GM12878 (cell line): ENCODE measurements around the gene EWSR1. TPM values are rescaled to one million over a fixed set of nuclear protein-coding genes. Genes with fewer than 3 reads are reported as not detected.

ENCODE experiments used
- ATAC-seq: fragments of 200-7000 bp; cut with Tn5 transposase; 3 replicates; pipeline ENCODE4 v1.9.1; 2020; ENCODE audit warnings: mild to moderate bottlenecking, moderate library complexity
- BruUV-seq: library from RNA; stranded (reverse); fragments of 400-500 nt; replicated peaks from 2 replicates; lab custom pipeline; 2021; lab: Mats Ljungman, UMichigan
- CTCF ChIA-PET: fragments of 300-600 bp; sonication (Branson Sonifier 250); formaldehyde crosslinking; extraction: SDS; loops from one replicate; lab custom pipeline; 2021; ENCODE audit warnings: inconsistent platforms; lab: Yijun Ruan, JAX
- POLR2A ChIA-PET: fragments of 350-600 bp; formaldehyde crosslinking; extraction: SDS; loops from one replicate; lab custom pipeline; 2021; ENCODE audit warnings: inconsistent platforms; lab: Charles Lee
- RAD21 ChIA-PET: fragments of 300-600 bp; sonication (Branson Sonifier 250); formaldehyde crosslinking; loops from one replicate; lab custom pipeline; 2023; ENCODE audit warnings: antibody characterized with exemption; ENCODE audit not compliant: unreplicated experiment; lab: Charles Lee
- SMC1A ChIA-PET: fragments of 300-600 bp; sonication (Branson Sonifier 250); formaldehyde crosslinking; loops from one replicate; lab custom pipeline; 2023; ENCODE audit not compliant: unreplicated experiment, uncharacterized antibody; lab: Charles Lee
- DNase-seq: peaks from one replicate; pipeline ENCODE4 v3.0.0-alpha.2; 2011; ENCODE audit warnings: low read depth, low spot score
- FAIRE-seq: peaks from 3 replicates; lab custom pipeline; 2011; peaks lifted over from hg19 to GRCh38; lab: Jason Lieb, UNC
- H2AFZ ChIP-seq: 2 replicates; pipeline ENCODE4 v1.6.0; 2011; ENCODE audit warnings: low read depth, low read length, control low read depth; ENCODE audit not compliant: control insufficient read depth
- H3K27ac ChIP-seq: 2 replicates; pipeline ENCODE4 v1.5.1; 2011; ENCODE audit warnings: control low read depth; ENCODE audit not compliant: control insufficient read depth, insufficient read depth
- H3K27me3 ChIP-seq, 2 experiments: replicated peaks in 1 of 2; 2 replicates each; pipeline versions ENCODE4 v1.6.0 to v1.6.1; 2011; ENCODE audit warnings: low read length in 1 of 2; ENCODE audit not compliant: control insufficient read depth in 2 of 2, insufficient read depth in 2 of 2
- H3K36me3 ChIP-seq, 2 experiments: 2 replicates each; pipeline ENCODE4 v1.5.1; 2011; ENCODE audit warnings: low read length in 1 of 2; ENCODE audit not compliant: control insufficient read depth in 2 of 2, insufficient read depth in 2 of 2
- H3K4me1 ChIP-seq: 2 replicates; pipeline ENCODE4 v1.6.1; 2011; ENCODE audit warnings: mild to moderate bottlenecking, low read length, moderate library complexity, mixed read lengths; ENCODE audit not compliant: control insufficient read depth, insufficient read depth
- H3K4me2 ChIP-seq: 2 replicates; pipeline ENCODE4 v1.6.0; 2011; ENCODE audit warnings: control low read depth; ENCODE audit not compliant: control insufficient read depth, insufficient read depth
- H3K4me3 ChIP-seq: fragments of 200-600 bp; sonication (generic); 2 replicates; pipeline ENCODE4 v1.5.1; 2016
- H3K79me2 ChIP-seq: 2 replicates; pipeline ENCODE4 v1.6.0; 2011; ENCODE audit warnings: low read length; ENCODE audit not compliant: control insufficient read depth, insufficient read depth
- H3K9ac ChIP-seq: 2 replicates; pipeline ENCODE4 v1.8.0; 2011; ENCODE audit warnings: low read length, control low read depth, mixed read lengths; ENCODE audit not compliant: control insufficient read depth, insufficient read depth
- H3K9me3 ChIP-seq: replicated peaks from 3 replicates; pipeline ENCODE4 v1.5.1; 2011; ENCODE audit warnings: mild to moderate bottlenecking, low read length; ENCODE audit not compliant: control insufficient read depth, insufficient read depth
- H4K20me1 ChIP-seq: 2 replicates; pipeline ENCODE4 v1.6.0; 2011; ENCODE audit not compliant: control insufficient read depth, insufficient read depth
- BCL11A ChIP-seq: IDR thresholded peaks from 2 replicates; pipeline ENCODE4 v1.6.1; 2011; ENCODE audit warnings: low read depth, low read length
- CHD1 ChIP-seq: IDR thresholded peaks from 2 replicates; pipeline ENCODE4 v1.6.1; 2012; ENCODE audit warnings: low read depth, low read length, improper control_type of control experiment
- CHD4 ChIP-seq: fragments of 200-600 bp; sonication (generic); IDR thresholded peaks from 2 replicates; pipeline ENCODE4 v1.6.1; 2016; ENCODE audit warnings: mild to moderate bottlenecking
- DPF2 ChIP-seq: fragments of 450-650 bp; IDR thresholded peaks from 2 replicates; pipeline ENCODE4 v1.6.1; 2017; ENCODE audit warnings: mild to moderate bottlenecking
- FOXK2 ChIP-seq: fragments of 450-650 bp; IDR thresholded peaks from 2 replicates; pipeline ENCODE4 v1.6.1; 2017; ENCODE audit warnings: mild to moderate bottlenecking, moderate library complexity
- POLR2A ChIP-seq: IDR thresholded peaks from 2 replicates; pipeline ENCODE4 v1.6.1; 2011; ENCODE audit warnings: low read depth, mild to moderate bottlenecking, low read length
- POLR2AphosphoS2 ChIP-seq: IDR thresholded peaks from 2 replicates; pipeline ENCODE4 v1.6.1; 2011; ENCODE audit warnings: low read depth, mild to moderate bottlenecking, low read length, improper control_type of control experiment, moderate library complexity
- RBBP5 ChIP-seq: fragments of 200-600 bp; sonication (generic); conservative IDR thresholded peaks from 2 replicates; pipeline ENCODE4 v1.6.1; 2016
- TBL1XR1 ChIP-seq: IDR thresholded peaks from 2 replicates; pipeline ENCODE4 v1.6.1; 2012; ENCODE audit warnings: low read depth, low read length, improper control_type of control experiment
- ZBTB11 ChIP-seq: fragments of 450-650 bp; formaldehyde crosslinking; IDR thresholded peaks from 2 replicates; pipeline ENCODE4 v1.5.0; 2022; ENCODE audit warnings: mild to moderate bottlenecking, missing genetic modification characterization
- ZSCAN29 ChIP-seq: fragments of 450-650 bp; IDR thresholded peaks from 2 replicates; pipeline ENCODE4 v1.6.1; 2017; ENCODE audit warnings: mild to moderate bottlenecking, moderate library complexity
- WGBS: methylation state at CpG from one replicate; pipeline ENCODE4 v1.1.6; 2016; ENCODE audit warnings: low lambda C conversion rate; ENCODE audit not compliant: insufficient replicate concordance, insufficient coverage; ENCODE audit errors: missing lambda C conversion rate; 5-methylcytosine and 5-hydroxymethylcytosine counted together
- in situ Hi-C: fragments of 300-500 bp; cut with MboI; formaldehyde crosslinking; loops from 9 replicates; pipeline ENCODE4 v1.14.3; 2018; ENCODE audit warnings: mixed read lengths
- intact Hi-C: fragments of 100-400 bp; cut with micrococcal nuclease; formaldehyde crosslinking; loops from one replicate; pipeline ENCODE4 v1.14.2; 2022; ENCODE audit not compliant: unreplicated experiment
- polyA plus RNA-seq, 11 experiments: library from polyadenylated mRNA; depleted of rRNA in 4 of 11; unstranded in 6 of 11; stranded (reverse) in 5 of 11; fragments of >200 nt; fragmentation: Nextera tagmentation in 4 of 11; fragmentation: Illumina TruSeq in 1 of 11; extraction: Ambion mirVana in 4 of 11; extraction: Trizol in 1 of 11; gene quantifications; 1 replicate in 1 of 11; 2 replicates in 10 of 11; pipeline versions ENCODE4 v1.2.1 to v1.2.3, GENCODE V29; 2011 to 2016; ENCODE audit warnings: inconsistent platforms in 2 of 11, missing spikeins in 2 of 11, low read depth in 1 of 11
- total RNA-seq, 4 experiments: library from RNA; depleted of rRNA in 3 of 4; stranded (reverse); fragments of >200 nt in 3 of 4; fragmentation: Illumina TruSeq in 1 of 4; extraction: Trizol in 1 of 4; gene quantifications; 2 replicates each; pipeline versions ENCODE4 v1.2.1 to v1.2.3, GENCODE V29; 2013 to 2021

The EWSR1 gene
- total and polyA plus RNA-seq, 10 of the 15 experiments (the other 5 are each of a cell fraction or from before 2014, with no cell fraction given), result 130 to 480 (median 356) TPM

DNA sequence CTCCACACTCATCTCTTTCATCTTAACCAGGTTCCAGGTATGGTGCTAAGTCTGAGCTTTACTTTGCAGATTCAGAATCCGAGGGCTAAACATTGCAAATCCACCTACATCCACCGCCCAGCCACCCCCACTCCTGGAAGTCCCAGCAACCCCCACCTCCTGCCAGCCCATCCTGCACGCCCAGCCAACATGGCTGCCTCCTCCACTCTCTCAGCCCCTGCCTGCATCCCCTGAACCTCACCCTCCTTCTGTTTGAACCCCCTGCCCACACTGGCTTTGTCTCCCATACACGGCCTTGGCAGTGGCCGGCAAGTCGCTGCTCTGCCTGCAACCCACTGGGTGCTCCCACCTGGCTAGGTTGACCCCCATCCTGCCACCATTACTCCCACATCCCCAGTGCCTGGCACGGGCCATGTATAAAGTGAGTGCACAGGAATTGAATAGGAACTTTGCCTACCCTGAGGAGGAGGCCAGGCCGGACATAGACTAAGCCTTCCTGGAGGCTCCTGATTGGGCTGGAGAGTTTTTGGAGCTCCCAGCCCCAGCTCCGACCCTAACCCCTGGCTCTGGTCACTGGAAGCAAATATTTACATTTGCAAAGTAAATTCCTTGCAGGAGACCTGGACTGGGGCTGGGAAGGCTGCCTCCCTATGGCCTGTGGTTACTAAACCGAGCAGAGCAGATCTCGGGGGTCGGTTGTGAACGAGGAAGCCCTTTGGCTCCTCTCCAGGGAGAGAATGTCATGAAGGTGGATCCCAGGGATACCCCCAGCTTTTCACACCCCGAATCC, 48.0 kb upstream of the EWSR1 start:
- Histone ChIP-seq H3K4me1 (peaks cover 5% of the 10 kb centered on the region), H3K27me3 (no peaks in the 10 kb centered on the region), H3K9ac (no peak overlapping the region), H3K36me3 (peaks cover 0 to 7% of the 10 kb centered on the region in 2 experiments; a peak in 2 of 4 replicates), H3K4me3 (no peak overlapping the region), H2AFZ (no peak overlapping the region), H3K27ac (no peak overlapping the region), H3K4me2 (no peak overlapping the region), H3K79me2 (no peaks in the 10 kb centered on the region), H4K20me1 (no peaks in the 10 kb centered on the region), H3K9me3 (no peaks in the 10 kb centered on the region)
- no peak for FAIRE-seq
- BruUV-seq, result TSS peak; percentile 15
- intact Hi-C loops (no loop called here), in situ Hi-C loops (no loop called here)
- ChIA-PET RAD21 (interaction anchor here (1.6 to 2.0 kb wide), 2 partner anchors 18 to 25 kb away, joined by 3 to 6 read pairs; no protein-coding TSS in a partner anchor), CTCF (interaction anchor here (0.7 to 1.5 kb wide), 4 partner anchors 11 to 45 kb away, joined by 4 to 5 read pairs (median 4); partner anchors contain the start of gene EMID1), POLR2A (interaction anchor here (0.6 to 1.1 kb wide), 2 partner anchors 10 to 160 kb away, joined by 3 read pairs; no protein-coding TSS in a partner anchor), SMC1A (interaction anchor here (1.1 to 2.0 kb wide), 5 partner anchors 10 to 66 kb away, joined by 3 to 7 read pairs (median 5); no protein-coding TSS in a partner anchor)
- no peak for DNase-seq
- TF ChIP-seq BCL11A (no peak), POLR2A (no peak), RBBP5 (no peak)
- WGBS, result 69% methylated on average over 14 of the region's 14 CpGs
- no peak for ATAC-seq

DNA sequence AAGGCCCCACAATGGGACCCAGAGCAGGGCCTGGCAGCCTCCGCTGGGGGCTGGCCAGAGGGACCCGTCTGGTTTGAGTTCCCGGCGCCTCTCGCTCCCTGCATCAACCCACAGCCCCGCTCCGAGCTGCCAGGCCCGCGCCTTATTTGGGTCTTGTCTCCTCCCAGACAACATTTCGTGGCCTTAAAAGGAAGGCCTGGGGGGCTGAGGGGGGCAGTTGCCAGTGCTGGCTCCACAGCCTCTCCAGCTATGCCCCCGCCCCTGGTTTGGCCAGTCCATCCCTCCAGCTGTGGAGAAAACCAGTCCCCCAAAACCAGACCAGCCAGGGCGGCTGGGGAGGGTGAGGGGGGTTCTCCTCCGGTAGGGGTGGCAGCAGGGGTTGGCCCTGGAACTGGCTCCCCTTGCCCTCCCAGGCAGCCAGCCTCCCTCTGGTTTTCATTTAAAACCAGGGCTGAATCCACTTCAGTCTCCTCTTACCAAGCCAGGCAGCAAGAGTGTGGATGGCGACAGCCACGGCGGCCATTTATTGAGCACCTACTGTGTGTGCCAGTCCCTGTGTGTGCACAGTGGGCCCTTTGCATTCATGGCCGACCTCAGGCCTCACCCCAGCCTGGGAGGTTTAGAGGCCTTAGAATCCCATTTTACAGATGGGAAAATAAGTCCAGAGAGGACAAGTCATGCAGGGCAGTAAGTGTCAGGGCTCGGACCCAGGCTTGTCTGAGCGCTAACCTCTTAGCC, 43.8 kb upstream of the EWSR1 start:
- H2AFZ ChIP-seq, result no peak overlapping the region
- H3K27ac ChIP-seq, result no peak overlapping the region
- H3K79me2 ChIP-seq, result no peaks in the 10 kb centered on the region
- DNase-seq (no peak), ATAC-seq (no peak; the same call in 2 of the 3 replicates), FAIRE-seq (no peak)
- no TSS peak for BruUV-seq
- H3K9ac ChIP-seq, result no peak overlapping the region
- CTCF ChIA-PET, result no interaction called here
- no peak overlapping the region for H3K4me2 ChIP-seq
- intact Hi-C loops (no loop called here), in situ Hi-C loops (no loop called here)
- H3K4me3 ChIP-seq, result no peak overlapping the region
- H3K4me1 ChIP-seq, result no peaks in the 10 kb centered on the region
- no peaks in the 10 kb centered on the region for H3K9me3 ChIP-seq
- no peaks in the 10 kb centered on the region for H4K20me1 ChIP-seq
- POLR2A ChIA-PET, result interaction anchor here (0.9 kb wide), 1 partner anchor 12 kb away, joined by 5 read pairs; no protein-coding TSS in a partner anchor
- SMC1A ChIA-PET, result no interaction called here
- WGBS, result 71% methylated on average over 17 of the region's 19 CpGs
- no peaks in the 10 kb centered on the region; a peak in 1 of 4 replicates for H3K36me3 ChIP-seq
- TF ChIP-seq CHD4 (no peak), CHD1 (no peak), POLR2AphosphoS2 (no peak), ZBTB11 (no peak), DPF2 (0 out of 2 replicates have a peak, but pooled peaks have one; percentile 40), FOXK2 (no peak), ZSCAN29 (no peak), TBL1XR1 (no peak)
- RAD21 ChIA-PET, result interaction anchor here (0.6 kb wide), 1 partner anchor 9 kb away, joined by 3 read pairs; no protein-coding TSS in a partner anchor
- H3K27me3 ChIP-seq, result no peaks in the 10 kb centered on the region
